ENCODE data around the gene TIMP4.

The TIMP4 gene

DNA sequence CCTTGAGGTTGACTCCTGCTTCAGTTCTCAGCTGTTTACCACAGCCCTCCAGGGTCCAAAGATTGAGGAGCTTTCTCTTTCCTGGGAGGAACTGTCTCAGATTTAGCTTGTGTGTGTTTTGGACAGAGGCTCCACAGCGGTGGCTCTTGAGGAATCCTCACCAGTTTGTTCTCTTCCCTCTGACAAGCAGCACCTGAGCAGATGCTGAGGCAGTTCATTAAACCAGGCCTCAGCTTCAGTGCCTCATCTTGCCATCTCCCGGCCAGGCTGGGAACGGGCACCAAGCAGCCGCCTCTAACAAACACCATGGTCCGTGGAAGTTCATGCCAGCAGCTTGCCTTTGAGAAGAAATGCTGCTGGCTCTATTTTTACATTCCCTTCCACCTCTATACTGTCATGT lies 25.8 kb upstream of the TIMP4 start:
- no peak for FAIRE-seq

DNA sequence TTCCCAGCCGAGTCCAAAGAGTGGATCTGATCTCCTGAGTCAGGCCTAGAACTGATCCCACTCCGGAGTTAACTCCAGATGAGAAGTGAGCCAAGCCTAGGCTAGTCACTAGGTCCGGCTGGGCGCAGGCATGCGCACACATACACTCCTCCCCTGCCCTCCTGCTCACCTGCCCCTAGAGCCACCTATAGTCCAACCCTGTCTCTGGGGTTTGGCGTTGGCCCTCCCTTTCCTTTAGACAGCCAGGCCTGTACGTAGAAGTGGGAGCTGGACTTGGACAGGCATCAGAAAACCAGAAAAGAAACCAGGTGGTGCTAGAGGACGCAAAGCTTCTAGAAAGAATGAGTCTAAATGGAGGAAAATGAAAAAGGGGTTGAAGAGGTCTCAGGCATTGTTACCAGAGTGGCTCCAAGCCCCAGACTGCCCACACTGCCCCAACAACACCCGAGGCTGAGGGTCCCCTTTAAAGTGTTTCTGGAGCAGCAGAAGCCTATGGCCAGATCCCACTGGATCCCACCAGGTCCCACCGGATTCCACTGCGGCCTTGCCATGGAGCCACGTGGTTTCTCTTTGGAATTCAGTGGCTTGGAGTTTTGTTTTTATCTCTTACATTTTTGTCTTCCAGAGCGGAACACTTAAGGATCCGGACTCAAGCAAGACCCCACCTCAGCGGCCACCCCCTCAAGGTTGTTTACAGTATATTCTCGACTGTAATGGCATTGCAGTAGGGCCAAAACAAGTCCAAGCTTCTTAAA lies 24.2 kb upstream of the TIMP4 start:
- no peak for FAIRE-seq

DNA sequence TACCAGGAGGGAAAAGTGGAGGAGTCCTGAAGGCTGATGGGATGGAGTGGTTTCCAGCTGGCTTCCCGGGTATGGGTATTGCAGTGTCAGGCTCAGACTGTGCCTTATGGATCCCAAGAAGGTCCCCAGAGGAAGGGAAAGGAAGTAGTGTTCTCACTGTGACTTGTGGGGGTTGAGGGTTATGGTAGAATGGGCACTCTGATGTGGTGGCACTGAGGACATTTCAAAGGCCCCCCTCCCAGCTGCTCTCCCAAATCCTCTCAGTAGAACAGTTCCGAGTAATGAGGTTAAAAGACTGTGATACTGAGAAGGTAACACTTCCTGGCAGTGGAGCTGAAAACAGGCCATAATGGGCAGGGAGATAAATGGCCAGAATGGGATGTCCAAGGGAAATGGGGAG lies 23.1 kb upstream of the TIMP4 start:
- no peak for FAIRE-seq

GRCh38 chr3:12181301-12181700 lies 22.6 kb upstream of the TIMP4 start:
- no peak for FAIRE-seq

GRCh38 chr3:12180631-12181030 lies 21.9 kb upstream of the TIMP4 start:
- FAIRE-seq: no peak

GRCh38 chr3:12180218-12180617 lies 21.5 kb upstream of the TIMP4 start:
- FAIRE-seq: no peak

DNA sequence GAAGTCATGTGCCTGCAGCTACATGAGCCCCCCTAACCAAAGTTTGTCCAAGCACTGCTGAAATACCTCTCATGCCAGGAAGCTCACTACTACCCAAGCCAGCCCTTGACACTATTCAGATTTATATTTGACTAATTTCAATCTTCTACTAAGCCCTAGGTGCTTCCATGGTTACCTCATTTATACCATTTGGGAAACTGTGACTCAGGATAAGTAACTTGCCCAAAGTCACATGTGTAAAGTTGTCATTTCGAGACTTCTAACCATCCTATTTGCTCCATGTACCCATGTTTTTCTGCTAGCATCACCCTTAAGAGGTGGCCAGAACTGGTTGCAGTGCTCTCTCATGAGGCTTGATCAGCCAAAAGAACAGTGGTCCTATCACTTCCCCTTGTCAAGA lies 20.7 kb upstream of the TIMP4 start:
- FAIRE-seq: no peak

- no peak for FAIRE-seq
These were observed 19.5 kb upstream of the TIMP4 start for GRCh38 chr3:12178091-12178820.

- no peak for FAIRE-seq
These were observed 18.4 kb upstream of the TIMP4 start for GRCh38 chr3:12177126-12177525.

DNA sequence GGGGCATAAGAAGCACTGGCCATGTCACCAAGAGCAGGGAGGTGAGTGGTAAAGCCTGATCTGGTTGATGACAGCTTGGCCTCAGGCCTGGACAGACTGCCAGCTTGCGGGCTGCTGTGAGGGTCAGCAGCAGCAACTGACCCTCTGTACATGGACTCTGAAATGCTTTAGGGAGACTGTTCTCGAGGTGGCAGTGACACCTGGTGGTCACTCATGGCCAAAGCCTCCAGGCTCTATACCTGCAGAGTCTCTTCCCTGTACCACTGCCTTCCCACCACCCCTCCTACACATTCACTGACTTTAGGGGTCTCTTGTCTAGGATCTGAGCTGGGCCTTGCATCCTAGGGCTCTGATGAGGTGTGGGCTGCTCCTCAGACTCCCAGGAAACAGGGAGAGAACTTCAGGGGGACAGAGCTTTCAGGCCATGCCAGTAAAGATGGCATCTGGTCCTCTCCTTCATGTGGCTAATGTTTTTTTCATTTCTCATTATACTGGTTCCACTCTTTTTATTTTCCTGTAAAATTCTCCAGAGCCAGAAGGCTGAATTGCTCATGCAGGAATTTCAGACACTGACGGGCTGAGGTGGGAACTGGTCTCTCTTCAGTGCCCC lies 17.2 kb upstream of the TIMP4 start:
- no peak for FAIRE-seq

- no peak for FAIRE-seq
These were observed 16.5 kb upstream of the TIMP4 start for GRCh38 chr3:12175137-12175593.

- no peak for FAIRE-seq
These were observed 11.5 kb upstream of the TIMP4 start for GRCh38 chr3:12170207-12170606.

GRCh38 chr3:12165909-12166308 lies 7.2 kb upstream of the TIMP4 start:
- FAIRE-seq: no peak

DNA sequence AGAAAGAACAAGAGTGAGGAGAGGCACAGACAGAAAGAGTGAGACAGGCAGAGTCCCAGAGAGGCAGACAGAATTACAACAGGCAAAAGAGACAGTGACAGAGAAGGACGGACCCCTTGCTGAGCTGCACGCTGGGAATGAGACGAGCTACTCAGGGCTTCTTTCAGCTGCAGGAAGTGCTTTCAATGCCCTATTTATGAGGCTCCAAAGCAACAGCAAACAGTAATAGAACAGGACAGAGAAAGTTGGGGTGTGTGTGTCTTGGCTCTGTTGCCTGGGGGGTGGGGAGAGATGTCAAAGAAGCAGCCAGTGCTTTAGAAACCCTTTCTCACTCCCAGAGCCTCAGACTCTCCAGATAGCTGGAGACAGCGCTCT lies 502 bp upstream of the TIMP4 start:
- FAIRE-seq: no peak

- FAIRE-seq: no peak
These were observed 1.7 kb downstream of the TIMP4 start for GRCh38 chr3:12157026-12157425.

GRCh38 chr3:12155828-12156227 lies 2.9 kb downstream of the TIMP4 start:
- FAIRE-seq: no peak

GRCh38 chr3:12155264-12155663 lies 3.4 kb downstream of the TIMP4 start:
- FAIRE-seq: no peak

DNA sequence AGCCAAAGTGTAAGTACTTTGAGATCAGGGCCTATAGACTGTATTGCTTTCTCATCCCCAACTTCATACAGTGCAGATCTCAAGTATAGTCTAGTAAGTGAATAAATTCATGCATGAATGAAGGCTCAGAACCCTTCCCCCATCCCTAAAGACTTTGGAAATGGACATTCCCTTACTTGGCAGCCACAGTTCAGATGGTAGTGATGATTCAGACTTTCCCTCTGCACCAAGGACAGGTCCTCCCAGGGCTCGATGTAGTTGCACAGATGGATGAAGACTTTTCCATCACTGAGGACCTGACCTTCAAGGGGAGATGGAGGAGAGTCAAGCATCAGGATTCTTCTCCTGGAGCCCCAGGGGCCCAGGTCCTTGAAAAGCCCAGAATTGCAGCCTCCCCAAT lies 4.6 kb downstream of the TIMP4 start:
- no peak for FAIRE-seq

DNA sequence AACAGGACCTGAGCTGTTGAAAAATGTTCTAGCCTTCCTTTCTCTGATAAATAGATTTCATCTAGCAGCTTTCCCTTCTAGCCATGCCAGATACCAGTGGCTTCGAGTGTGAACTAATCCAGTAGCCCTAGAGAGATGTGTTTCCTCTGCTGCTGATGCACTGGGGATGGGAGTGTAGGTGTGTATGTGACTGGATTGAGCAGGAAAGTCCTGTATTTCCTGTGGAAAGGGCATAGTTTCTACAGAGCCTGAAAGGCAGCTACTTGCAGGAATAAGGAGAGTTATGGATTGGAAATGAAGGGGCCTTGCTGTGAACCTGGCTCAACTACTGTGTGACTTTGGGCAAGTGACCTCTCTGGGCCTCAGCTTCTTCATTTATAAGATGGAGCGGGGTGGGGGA lies 8.6 kb downstream of the TIMP4 start:
- FAIRE-seq: no peak

DNA sequence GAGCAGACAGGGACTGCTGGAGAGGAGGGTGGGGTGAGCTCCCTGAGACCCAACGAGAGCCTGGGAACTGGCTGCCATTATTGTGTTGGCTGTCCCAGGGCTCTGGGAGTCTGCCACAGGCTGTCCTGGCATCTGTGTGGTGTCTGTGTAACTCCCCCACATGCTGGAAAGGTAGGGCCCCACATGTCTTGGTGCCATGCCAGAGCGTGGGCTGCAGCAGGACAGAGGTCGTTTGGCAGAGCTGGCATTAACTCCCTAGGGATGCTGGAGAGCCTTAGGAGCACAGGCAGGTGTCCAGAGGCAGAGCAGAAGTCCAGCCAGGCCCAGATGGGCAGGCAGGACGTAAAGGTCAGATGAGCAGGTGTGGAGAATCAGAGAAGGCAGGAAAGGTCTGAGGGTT lies 9.7 kb downstream of the TIMP4 start:
- FAIRE-seq: no peak

- no peak for FAIRE-seq
These were observed 10.3 kb downstream of the TIMP4 start for GRCh38 chr3:12148183-12148940.

DNA sequence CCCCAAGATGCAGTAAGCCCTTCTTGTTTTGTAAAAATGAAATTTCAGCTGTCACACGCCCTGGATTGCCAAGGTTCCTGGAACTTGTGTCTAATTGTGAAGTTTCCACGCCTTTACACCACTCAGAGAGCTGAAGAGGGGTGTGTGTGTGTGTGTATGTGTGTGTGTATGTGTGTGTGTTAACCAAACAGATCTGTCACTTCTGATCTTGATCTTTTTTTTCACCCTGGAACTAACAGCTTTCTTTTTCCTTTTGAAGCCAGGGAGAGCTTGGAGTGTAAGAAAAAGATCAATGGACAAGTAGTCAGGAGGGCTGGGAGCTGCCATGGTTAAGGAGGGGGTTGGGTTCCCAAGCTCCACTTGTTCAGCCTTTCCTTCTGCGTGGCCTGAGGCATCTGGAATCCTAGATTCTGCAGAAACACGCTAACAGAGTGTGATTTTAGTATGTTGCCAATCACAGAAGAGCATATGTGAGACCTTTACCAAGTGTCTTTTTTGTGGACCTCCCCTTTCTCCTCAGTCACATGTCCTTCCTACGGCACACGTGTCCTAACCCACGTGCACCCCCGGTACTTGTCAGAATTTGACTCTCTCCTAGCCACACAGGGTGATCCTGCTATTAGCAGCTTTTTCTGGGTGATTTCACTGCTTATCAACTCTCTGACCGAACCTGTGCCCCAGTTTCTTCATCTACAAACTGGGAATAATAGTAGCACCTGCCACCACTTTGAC lies 11.5 kb downstream of the TIMP4 start:
- no peak for FAIRE-seq

Measured in TTC549 (cell line).